ENCODE measurements around the gene CMTM6. TPM values are rescaled to one million over a fixed set of nuclear protein-coding genes. Genes with fewer than 3 reads are reported as not detected.

The CMTM6 gene
- total and polyA plus RNA-seq, 10 of the 15 experiments (the other 5 are each of a cell fraction or from before 2014, with no cell fraction given) = 27.1 to 97.3 (median 61.4) TPM

- no peak for TF ChIP-seq CTCF (IDR thresholded peaks at IDR 0.05 in 2 of 3, conservative IDR thresholded peaks at IDR 0.05 in 1 of 3; ENCODE audit: control insufficient read depth in 2 of 3, extremely low read depth in 1 of 3, insufficient read depth in 1 of 3, low read depth in 3 of 3, low read length in 3 of 3)
- TF ChIP-seq ETV6 (conservative IDR thresholded peaks at IDR 0.05 in 1 of 2, IDR thresholded peaks at IDR 0.05 in 1 of 2; ENCODE audit: borderline replicate concordance in 1 of 2, low read depth in 1 of 2) = no peak
- TF ChIP-seq CBX5 (IDR thresholded peaks at IDR 0.05; ENCODE audit: low read depth) = 0 out of 2 replicates have a peak, but pooled peaks have one; percentile 61
- TF ChIP-seq IKZF1 (conservative IDR thresholded peaks at IDR 0.05) = peak; percentile 71
- TF ChIP-seq IRF3 (IDR thresholded peaks at IDR 0.05) = no peak; the same call in 1 of the 2 replicates
- TF ChIP-seq YY1 (IDR thresholded peaks at IDR 0.05; ENCODE audit: low read depth, low read length) = no peak
These were observed 69.7 kb downstream of the CMTM6 start (continued) for GRCh38 chr3:32432711-32433530.

Data from GM12878 (cell line).